Smooth muscle cell (in vitro differentiated cells): Measurements from ENCODE around the gene RNF157. TPM values are rescaled to one million over a fixed set of nuclear protein-coding genes. Genes with fewer than 3 reads are reported as not detected.
"Not testable (repeated sequence)": the region's sequence is repeated elsewhere in the genome, so short reads cannot be mapped to it uniquely, and the experiment has no call there.

Experiments
- DNase-seq: peaks from one replicate; lab custom pipeline; 2025; ENCODE audit not compliant: unreplicated experiment; lab: John Stamatoyannopoulos, UW
- H2AFZ ChIP-seq: fragments of 200-600 bp; sonication (generic); 2 replicates; pipeline ENCODE4 v1.6.0; 2016; ENCODE audit warnings: antibody characterized with exemption, low read depth, mild to moderate bottlenecking
- H3F3A ChIP-seq: fragments of 200-600 bp; sonication (generic); 2 replicates; pipeline ENCODE4 v1.6.0; 2017; ENCODE audit warnings: antibody characterized with exemption, low read depth
- H3K27ac ChIP-seq: fragments of 200-600 bp; sonication (generic); 2 replicates; pipeline ENCODE4 v1.5.1; 2016; ENCODE audit warnings: low read depth, mild to moderate bottlenecking
- H3K27me3 ChIP-seq: fragments of 200-600 bp; sonication (generic); 2 replicates; pipeline ENCODE4 v1.6.1; 2016; ENCODE audit warnings: low read depth, mild to moderate bottlenecking
- H3K36me3 ChIP-seq: fragments of 200-600 bp; sonication (generic); 2 replicates; pipeline ENCODE4 v1.5.1; 2016; ENCODE audit warnings: low read depth
- H3K4me1 ChIP-seq: fragments of 200-600 bp; sonication (generic); 2 replicates; pipeline ENCODE4 v1.5.1; 2016; ENCODE audit warnings: low read depth
- H3K4me2 ChIP-seq: fragments of 200-600 bp; sonication (generic); 2 replicates; pipeline ENCODE4 v1.6.0; 2016; ENCODE audit warnings: mild to moderate bottlenecking
- H3K4me3 ChIP-seq: fragments of 200-600 bp; sonication (generic); 2 replicates; pipeline ENCODE4 v1.5.1; 2016; ENCODE audit warnings: mild to moderate bottlenecking
- H3K79me2 ChIP-seq: fragments of 200-600 bp; sonication (generic); 2 replicates; pipeline ENCODE4 v1.6.0; 2016; ENCODE audit warnings: low read depth, mild to moderate bottlenecking
- H3K9ac ChIP-seq: fragments of 200-600 bp; sonication (generic); 2 replicates; pipeline ENCODE4 v1.6.0; 2016; ENCODE audit warnings: low read depth
- H3K9me3 ChIP-seq: fragments of 200-600 bp; sonication (generic); replicated peaks from 2 replicates; pipeline ENCODE4 v1.5.1; 2016; ENCODE audit warnings: low read depth
- H4K20me1 ChIP-seq: fragments of 200-600 bp; sonication (generic); 2 replicates; pipeline ENCODE4 v1.6.0; 2016; ENCODE audit warnings: low read depth
- WGBS: methylation state at CpG from one replicate; pipeline ENCODE4 v1.1.7; 2016; ENCODE audit warnings: low lambda C conversion rate; 5-methylcytosine and 5-hydroxymethylcytosine counted together
- polyA plus RNA-seq: library from polyadenylated mRNA; unstranded; fragments of >200 nt; fragmentation: Nextera tagmentation; extraction: Ambion mirVana; gene quantifications from 2 replicates; pipeline ENCODE4 v1.2.1, GENCODE V29; 2016
- total RNA-seq: library from RNA; depleted of rRNA; stranded (reverse); fragments of >200 nt; gene quantifications from 2 replicates; pipeline ENCODE4 v1.2.3, GENCODE V29; 2014
- TF ChIP-seq, protein P1 (sequence below): fragments of 200-600 bp; sonication (generic); IDR thresholded peaks from 2 replicates; pipeline ENCODE4 v1.5.1; 2017; ENCODE audit warnings: borderline replicate concordance, mild to moderate bottlenecking, antibody characterized with exemption; ENCODE audit not compliant: insufficient read depth, poor library complexity, severe bottlenecking

Gene RNF157
- total and polyA plus RNA-seq, 2 experiments from 2014 or later: 0.09 to 0.63 TPM

DNA sequence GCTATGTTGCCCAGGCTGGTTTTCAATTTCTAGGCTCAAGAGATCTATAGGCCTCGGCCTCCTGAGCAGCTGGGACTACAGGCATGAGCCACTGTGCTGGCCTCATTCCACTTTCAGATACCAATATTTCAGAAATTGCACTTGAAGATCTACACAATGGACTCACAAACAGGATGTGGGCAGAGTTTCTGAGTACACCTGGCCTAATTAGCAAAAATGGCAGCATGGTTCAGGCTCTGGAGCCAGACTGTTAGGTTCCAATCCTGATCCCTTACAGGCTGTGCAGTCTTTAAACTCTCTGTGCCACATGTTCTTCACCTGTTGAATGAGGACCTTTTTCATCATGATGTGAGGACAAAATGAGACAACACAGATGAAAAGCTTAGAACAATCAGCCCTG lies 32.2 kb downstream of the RNF157 start:
- Histone ChIP-seq H3K4me3 (no peak overlapping the region), H3K9ac (no peak overlapping the region), H3K27me3 (no peaks in the 10 kb centered on the region), H3K4me2 (no peak overlapping the region), H3K36me3 (no peaks in the 10 kb centered on the region), H3F3A (no peaks in the 10 kb centered on the region), H4K20me1 (no peaks in the 10 kb centered on the region), H2AFZ (no peak overlapping the region), H3K4me1 (peaks cover 5% of the 10 kb centered on the region), H3K9me3 (no peaks in the 10 kb centered on the region), H3K27ac (no peak overlapping the region), H3K79me2 (no peaks in the 10 kb centered on the region)
- DNase-seq: no peak
- WGBS: 100% methylated on average over 1 of the region's 1 CpG
- TF ChIP-seq, protein P1, sequence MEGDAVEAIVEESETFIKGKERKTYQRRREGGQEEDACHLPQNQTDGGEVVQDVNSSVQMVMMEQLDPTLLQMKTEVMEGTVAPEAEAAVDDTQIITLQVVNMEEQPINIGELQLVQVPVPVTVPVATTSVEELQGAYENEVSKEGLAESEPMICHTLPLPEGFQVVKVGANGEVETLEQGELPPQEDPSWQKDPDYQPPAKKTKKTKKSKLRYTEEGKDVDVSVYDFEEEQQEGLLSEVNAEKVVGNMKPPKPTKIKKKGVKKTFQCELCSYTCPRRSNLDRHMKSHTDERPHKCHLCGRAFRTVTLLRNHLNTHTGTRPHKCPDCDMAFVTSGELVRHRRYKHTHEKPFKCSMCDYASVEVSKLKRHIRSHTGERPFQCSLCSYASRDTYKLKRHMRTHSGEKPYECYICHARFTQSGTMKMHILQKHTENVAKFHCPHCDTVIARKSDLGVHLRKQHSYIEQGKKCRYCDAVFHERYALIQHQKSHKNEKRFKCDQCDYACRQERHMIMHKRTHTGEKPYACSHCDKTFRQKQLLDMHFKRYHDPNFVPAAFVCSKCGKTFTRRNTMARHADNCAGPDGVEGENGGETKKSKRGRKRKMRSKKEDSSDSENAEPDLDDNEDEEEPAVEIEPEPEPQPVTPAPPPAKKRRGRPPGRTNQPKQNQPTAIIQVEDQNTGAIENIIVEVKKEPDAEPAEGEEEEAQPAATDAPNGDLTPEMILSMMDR: no peak

DNA sequence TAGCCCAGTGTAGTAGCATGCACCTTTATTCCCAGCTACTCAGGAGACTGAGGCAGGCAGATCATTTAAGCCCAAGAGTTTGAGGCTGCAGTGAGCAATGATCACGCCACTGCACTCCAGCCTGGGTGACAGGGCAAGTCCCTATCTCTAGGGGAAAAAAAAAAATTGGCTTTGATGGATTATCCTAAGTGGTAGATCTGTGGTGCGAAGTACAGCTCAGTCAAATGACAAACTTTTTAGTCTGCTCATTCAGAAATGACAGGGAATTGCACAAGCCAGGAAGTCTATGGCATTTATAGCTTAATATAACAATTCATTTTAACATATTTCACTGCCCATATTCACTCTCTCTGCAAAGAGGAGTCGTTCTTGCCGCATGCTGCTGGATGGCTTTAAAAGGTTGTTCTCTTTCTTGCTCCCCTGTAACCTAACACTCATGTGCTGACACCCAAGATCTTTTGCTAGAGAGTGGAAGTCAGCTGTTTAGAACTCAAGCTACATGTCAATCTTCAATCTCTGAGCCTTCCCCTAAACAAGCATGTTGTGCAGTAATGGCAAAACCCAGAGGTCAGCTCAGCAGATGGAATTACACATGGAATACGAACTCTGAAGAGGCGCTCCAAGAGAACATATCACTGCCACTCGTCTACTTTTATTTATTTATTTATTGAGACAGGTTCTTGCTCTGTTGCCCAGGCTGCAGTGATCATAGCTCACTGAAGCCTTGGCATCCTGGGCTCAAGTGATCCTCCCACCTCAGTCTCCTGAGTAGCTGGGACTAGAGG lies 32.8 kb downstream of the RNF157 start:
- no peaks in the 10 kb centered on the region for H4K20me1 ChIP-seq
- no peaks in the 10 kb centered on the region for H3K79me2 ChIP-seq
- TF ChIP-seq, protein P1: no peak

DNA sequence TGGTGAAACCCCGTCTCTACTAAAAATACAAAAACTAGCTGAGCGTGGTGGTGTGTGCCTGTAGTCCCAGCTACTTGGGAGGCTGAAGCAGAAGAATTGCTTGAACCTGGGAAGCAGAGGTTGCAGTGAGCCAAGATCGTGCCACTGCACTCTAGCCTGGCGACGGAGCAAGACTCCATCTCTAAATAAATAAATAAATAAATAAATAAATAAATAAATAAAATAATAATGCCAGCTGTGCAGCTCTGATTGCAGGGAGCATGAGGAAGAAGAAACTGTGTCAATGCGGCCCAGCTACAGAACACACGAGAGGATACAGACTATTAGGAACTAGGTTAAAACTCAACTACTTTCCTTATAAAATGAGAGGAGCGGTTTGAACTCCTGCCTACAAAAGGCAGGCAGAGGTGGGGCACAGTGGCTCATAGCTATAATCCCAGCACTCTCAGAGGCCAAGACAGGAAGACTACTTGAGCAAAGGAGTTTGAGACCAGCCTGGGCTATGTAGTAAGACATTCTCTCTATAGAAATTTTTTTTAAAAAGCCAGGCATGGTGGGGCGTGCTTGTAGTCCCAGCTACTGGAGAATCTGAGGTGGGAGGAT lies 34.6 kb downstream of the RNF157 start:
- not testable (repeated sequence) for H3K4me1 ChIP-seq, H3K79me2 ChIP-seq, H3K9me3 ChIP-seq, H3K4me3 ChIP-seq, H3K4me2 ChIP-seq, H3K27ac ChIP-seq, H3F3A ChIP-seq, H3K36me3 ChIP-seq, H2AFZ ChIP-seq, H3K9ac ChIP-seq, DNase-seq, H3K27me3 ChIP-seq, H4K20me1 ChIP-seq
- WGBS: 97% methylated on average over 9 of the region's 9 CpGs

More for the DNA sequence above, 32.8 kb downstream of the RNF157 start:
- 90% methylated on average over 7 of the region's 7 CpGs for WGBS
- H2AFZ ChIP-seq: no peak overlapping the region
- H3K9ac ChIP-seq: no peak overlapping the region
- no peak for DNase-seq
- peaks cover 5% of the 10 kb centered on the region for H3K4me1 ChIP-seq
- no peak overlapping the region for H3K4me3 ChIP-seq
- H3K27ac ChIP-seq: no peak overlapping the region
- no peak overlapping the region for H3K4me2 ChIP-seq
- no peaks in the 10 kb centered on the region for H3K9me3 ChIP-seq
- H3K36me3 ChIP-seq: no peaks in the 10 kb centered on the region
- H3F3A ChIP-seq: no peaks in the 10 kb centered on the region
- H3K27me3 ChIP-seq: no peaks in the 10 kb centered on the region

DNA sequence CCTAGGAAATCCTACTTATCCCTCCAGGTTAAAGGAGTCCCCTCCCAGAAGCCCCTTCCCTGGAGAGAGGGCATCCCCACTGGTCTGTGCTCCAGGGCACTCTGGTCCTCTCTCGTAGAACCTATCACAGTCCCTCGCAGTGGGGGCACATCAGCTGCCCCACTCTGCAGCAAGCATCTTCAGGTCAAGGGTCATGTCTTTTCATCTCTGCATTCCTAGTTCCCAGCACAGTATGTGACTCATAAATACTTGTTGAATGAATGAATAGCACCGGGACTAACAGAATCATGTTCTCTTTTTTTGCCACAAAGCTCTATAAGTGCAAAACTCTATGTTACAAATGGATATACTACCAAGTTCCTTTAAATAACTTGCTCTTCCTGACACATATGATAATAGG lies 36.0 kb downstream of the RNF157 start:
- 38% methylated on average over 3 of the region's 3 CpGs for WGBS
- Histone ChIP-seq H3K4me2 (peak overlapping the region; percentile 15), H3K9ac (no peak overlapping the region), H3F3A (no peaks in the 10 kb centered on the region), H3K4me1 (peaks cover 5% of the 10 kb centered on the region), H4K20me1 (no peaks in the 10 kb centered on the region), H2AFZ (no peak overlapping the region), H3K9me3 (no peaks in the 10 kb centered on the region), H3K27me3 (no peaks in the 10 kb centered on the region), H3K36me3 (no peaks in the 10 kb centered on the region), H3K79me2 (no peaks in the 10 kb centered on the region), H3K4me3 (no peak overlapping the region), H3K27ac (no peak overlapping the region)
- DNase-seq: no peak
- TF ChIP-seq, protein P1: no peak
